ENCODE results near the gene RDX.

- TF ChIP-seq JUN (IDR thresholded peaks at IDR 0.05; ENCODE audit: borderline replicate concordance, low read depth, low read length): no peak
- TF ChIP-seq JUN (CRISPR knock-in tag; IDR thresholded peaks at IDR 0.05; ENCODE audit: borderline replicate concordance): no peak
- TF ChIP-seq, protein P1, sequence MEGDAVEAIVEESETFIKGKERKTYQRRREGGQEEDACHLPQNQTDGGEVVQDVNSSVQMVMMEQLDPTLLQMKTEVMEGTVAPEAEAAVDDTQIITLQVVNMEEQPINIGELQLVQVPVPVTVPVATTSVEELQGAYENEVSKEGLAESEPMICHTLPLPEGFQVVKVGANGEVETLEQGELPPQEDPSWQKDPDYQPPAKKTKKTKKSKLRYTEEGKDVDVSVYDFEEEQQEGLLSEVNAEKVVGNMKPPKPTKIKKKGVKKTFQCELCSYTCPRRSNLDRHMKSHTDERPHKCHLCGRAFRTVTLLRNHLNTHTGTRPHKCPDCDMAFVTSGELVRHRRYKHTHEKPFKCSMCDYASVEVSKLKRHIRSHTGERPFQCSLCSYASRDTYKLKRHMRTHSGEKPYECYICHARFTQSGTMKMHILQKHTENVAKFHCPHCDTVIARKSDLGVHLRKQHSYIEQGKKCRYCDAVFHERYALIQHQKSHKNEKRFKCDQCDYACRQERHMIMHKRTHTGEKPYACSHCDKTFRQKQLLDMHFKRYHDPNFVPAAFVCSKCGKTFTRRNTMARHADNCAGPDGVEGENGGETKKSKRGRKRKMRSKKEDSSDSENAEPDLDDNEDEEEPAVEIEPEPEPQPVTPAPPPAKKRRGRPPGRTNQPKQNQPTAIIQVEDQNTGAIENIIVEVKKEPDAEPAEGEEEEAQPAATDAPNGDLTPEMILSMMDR (IDR thresholded peaks at IDR 0.05 in 2 of 3, conservative IDR thresholded peaks at IDR 0.05 in 1 of 3; ENCODE audit: insufficient read depth in 2 of 3, low read depth in 1 of 3, low read length in 3 of 3): no peak
- no peak for TF ChIP-seq TEAD1 (CRISPR knock-in tag; IDR thresholded peaks at IDR 0.05)
- TF ChIP-seq POLR2A (conservative IDR thresholded peaks at IDR 0.05): no peak
- no peak for TF ChIP-seq ZNF175 (CRISPR knock-in tag; IDR thresholded peaks at IDR 0.05; ENCODE audit: low read depth)
- no peak for TF ChIP-seq TAF15 (IDR thresholded peaks at IDR 0.05; ENCODE audit: low read depth, low read length)
- TF ChIP-seq FOXK2 (conservative IDR thresholded peaks at IDR 0.05 in 1 of 2, IDR thresholded peaks at IDR 0.05 in 1 of 2; ENCODE audit: low read depth in 2 of 2): no peak
- no peak for TF ChIP-seq EZH2 (IDR thresholded peaks at IDR 0.05; ENCODE audit: borderline replicate concordance, low read depth, low read length)
- TF ChIP-seq ZNF274 (IDR thresholded peaks at IDR 0.05; ENCODE audit: borderline replicate concordance, low read depth, low read length): no peak
- no peak for TF ChIP-seq ESRRA (IDR thresholded peaks at IDR 0.05; ENCODE audit: borderline replicate concordance, low read depth)
- TF ChIP-seq TCF3 (CRISPR knock-in tag; IDR thresholded peaks at IDR 0.05): no peak
- TF ChIP-seq MTA1 (IDR thresholded peaks at IDR 0.05; ENCODE audit: borderline replicate concordance): no peak
Observed at GRCh38 chr11:110323786-110324185, 27.4 kb upstream of the RDX start.

All from K562 (cell line).